Measurements from ENCODE around the gene FBXO38.

The FBXO38 gene

DNA sequence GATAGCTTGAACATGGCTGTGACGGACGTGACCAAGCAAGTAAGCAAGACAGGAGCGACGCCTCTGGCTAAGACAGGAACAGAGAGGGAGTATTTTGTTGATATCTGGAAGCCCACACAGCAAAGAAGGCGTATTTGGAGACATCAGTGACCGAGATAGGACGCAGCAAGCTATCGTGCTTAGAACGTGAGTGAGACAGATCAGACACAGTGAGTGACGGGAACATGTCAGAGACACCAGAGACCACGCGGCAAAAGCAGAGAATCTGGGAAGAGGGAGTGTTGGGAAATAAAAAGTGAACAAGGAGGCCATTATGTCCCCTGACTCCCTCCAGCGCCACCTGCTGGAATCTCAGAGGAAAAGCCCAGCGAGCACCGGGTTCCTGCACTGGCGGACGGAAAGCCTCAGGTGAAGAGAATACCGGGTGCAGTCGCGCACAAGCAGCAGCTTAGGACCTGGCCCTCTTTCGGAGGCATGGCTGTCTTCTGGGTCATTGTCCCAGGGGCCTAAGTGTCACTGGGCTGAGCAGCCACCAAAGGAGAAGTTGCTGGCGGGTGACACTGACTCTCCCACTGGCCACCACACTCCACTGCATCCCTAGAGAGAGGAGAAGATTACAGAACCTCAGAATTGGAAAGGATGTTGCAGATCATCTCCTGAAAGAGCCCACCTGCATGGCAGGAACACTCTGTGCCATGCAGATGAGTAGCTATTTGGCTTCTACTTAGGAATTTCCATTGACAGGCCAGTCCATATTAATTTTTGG lies 99.1 kb downstream of the FBXO38 start:
- DNase-seq: peak; percentile 48 to 55

DNA sequence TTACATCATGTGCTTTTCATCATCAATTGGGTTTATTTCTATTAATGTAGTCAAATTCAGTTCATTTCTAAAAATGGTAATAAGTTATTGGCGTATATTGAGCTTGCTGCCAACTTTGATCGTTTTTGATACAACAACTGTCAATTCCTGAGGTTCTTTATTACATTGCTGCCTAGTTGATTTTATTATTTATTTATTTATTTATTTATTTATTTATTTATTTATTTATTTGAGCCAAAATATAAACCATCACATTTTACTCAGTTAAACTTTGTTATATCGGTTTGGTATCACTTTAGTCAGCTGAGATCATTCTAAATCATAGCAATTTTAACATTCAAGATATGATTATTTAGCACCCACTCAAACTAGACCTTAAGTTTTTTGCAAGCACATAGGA lies 100.0 kb downstream of the FBXO38 start:
- DNase-seq: no peak

DNA sequence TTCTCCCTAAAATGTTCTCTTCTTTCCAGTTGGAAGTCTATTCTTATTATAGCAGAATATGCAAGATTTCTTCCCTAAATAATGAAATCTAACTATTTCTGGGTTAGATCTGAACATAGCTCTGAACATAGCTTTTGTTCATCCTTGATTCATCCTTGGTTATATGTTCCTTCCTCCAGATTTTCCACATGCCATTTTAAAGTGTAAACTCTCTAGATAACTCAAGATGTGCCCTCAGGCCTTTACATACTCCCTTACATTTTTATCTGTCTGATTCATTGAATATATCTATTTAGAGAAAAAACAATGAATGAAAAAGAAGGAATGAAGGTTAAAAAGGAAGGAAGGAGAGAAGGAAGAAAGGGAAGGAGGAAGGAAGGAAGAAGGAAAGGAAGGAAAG lies 100.9 kb downstream of the FBXO38 start:
- no peak for DNase-seq

- DNase-seq: no peak
These were observed 102.7 kb downstream of the FBXO38 start for GRCh38 chr5:148486456-148486855.

DNA sequence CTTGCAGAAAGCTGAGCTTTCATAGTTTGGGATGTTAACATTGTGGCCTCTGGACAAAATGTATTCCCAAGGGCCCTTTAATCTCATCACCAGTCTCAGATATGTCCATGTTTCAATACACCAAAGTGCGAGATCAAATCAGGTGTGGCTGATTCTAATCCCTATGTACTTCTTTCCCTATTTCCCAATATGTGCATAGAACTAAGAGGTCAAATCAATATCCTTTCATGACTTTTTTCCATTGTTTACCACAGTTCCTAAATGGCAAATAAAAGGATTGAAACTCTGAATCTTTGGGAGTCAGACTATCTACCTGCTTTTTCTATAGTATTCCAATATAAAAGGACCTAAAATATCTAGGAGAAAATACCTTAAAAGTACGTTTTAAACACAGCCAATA lies 105.0 kb downstream of the FBXO38 start:
- no peak for DNase-seq

DNA sequence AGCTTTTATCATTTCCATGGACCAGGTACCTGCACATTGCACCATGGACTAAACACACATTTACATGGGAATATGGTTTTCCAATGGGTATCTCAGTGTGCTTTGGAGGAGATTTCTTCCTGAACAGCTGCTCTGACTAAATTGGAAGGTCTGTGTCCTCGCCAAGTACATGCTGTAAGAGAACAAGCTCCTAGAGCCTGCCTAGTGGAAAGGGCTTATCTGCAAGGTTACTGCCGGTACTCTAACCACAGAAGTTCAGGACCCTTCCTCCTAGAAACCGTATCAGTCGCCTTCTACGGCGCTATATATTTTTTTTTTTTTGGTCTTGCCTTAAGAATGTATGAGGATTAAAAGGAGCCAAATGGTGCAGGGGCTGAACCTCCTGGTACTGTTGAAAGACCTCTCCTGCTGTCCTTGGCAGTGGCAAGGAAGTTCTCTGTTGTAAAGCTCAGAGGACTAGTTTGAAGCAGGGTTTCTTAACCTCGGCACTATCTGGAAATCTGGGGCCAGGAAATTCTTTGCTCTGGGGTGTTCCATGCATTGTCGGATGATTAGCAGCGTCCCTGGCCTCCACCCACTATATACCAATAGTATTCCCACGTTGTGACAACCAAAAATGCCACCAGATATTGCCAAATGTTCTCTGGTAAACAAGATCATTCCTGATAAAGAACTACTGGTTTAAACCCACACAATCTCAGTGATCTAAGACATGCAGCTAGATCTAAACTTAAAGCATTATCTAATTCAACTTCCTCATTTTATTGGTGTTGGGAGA lies 107.4 kb downstream of the FBXO38 start:
- DNase-seq: peak; percentile 21 to 30

DNA sequence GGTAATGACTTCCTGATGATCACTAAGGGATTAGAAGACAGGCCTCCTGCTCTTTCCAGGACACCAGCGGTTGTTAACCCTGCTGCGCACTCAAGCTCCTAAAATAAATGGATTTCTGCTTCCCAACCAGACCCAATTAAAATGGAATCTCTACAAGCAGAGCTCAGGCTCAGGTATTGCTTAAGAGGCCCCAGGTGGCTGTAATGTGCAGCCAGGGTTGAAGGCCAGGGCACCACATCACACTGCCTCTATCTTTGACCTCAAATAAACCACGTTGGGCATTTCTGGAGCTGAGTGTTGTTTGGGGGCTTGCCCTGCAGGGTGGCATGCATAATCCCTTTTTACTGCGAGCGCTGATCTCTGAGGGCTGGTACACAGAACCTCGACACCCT lies 108.0 kb downstream of the FBXO38 start:
- DNase-seq: no peak

GRCh38 chr5:148492351-148492750 lies 108.6 kb downstream of the FBXO38 start:
- no peak for DNase-seq

Measured in inflammatory macrophage (primary cell).